Fibroblast of lung (primary cell): ENCODE results near the gene TENM3. TPM values are rescaled to one million over a fixed set of nuclear protein-coding genes. Genes with fewer than 3 reads are reported as not detected.

Experiments
- DNase-seq, 2 donors: peaks; one replicate each; pipeline versions ENCODE4 v3.0.0 to v3.0.0-alpha.2; 2010; ENCODE audit warnings: low read depth in 2 of 2
- H2AFZ ChIP-seq: 2 replicates; pipeline ENCODE4 v1.5.1; 2012; ENCODE audit warnings: low read length, control low read depth, inconsistent platforms
- H3K27ac ChIP-seq: 2 replicates; pipeline ENCODE4 v1.5.1; 2011; ENCODE audit warnings: low read length, control low read depth; ENCODE audit not compliant: insufficient read depth
- H3K27me3 ChIP-seq: 2 replicates; pipeline ENCODE4 v1.5.1; 2011; ENCODE audit warnings: mild to moderate bottlenecking, low read length; ENCODE audit not compliant: control insufficient read depth, insufficient read depth
- H3K36me3 ChIP-seq: 2 replicates; pipeline ENCODE4 v1.5.1; 2011; ENCODE audit warnings: low read length; ENCODE audit not compliant: control insufficient read depth, insufficient read depth
- H3K4me1 ChIP-seq: 2 replicates; pipeline ENCODE4 v1.5.1; 2011; ENCODE audit warnings: low read length; ENCODE audit not compliant: control insufficient read depth, insufficient read depth; ENCODE audit errors: extremely low read depth
- H3K4me2 ChIP-seq: 2 replicates; pipeline ENCODE4 v1.5.1; 2011; ENCODE audit warnings: low read length, control low read depth; ENCODE audit not compliant: insufficient read depth; ENCODE audit errors: extremely low read depth
- H3K4me3 ChIP-seq, 4 experiments: fragments of 200-600 bp in 1 of 4; sonication (generic) in 1 of 4; replicated peaks in 1 of 4; 2 replicates each; pipeline ENCODE4 v1.5.1; 2011 to 2016; ENCODE audit warnings: low read length in 4 of 4, low read depth in 3 of 4, mild to moderate bottlenecking in 3 of 4, control low read depth in 2 of 4, inconsistent platforms in 1 of 4, mixed read lengths in 1 of 4; ENCODE audit not compliant: insufficient read depth in 1 of 4; ENCODE audit errors: control extremely low read depth in 1 of 4
- H3K79me2 ChIP-seq: 2 replicates; pipeline ENCODE4 v1.5.1; 2012; ENCODE audit warnings: mild to moderate bottlenecking, low read length, inconsistent platforms; ENCODE audit not compliant: control insufficient read depth, insufficient read depth
- H3K9ac ChIP-seq: 2 replicates; pipeline ENCODE4 v1.5.1; 2011; ENCODE audit warnings: mild to moderate bottlenecking, low read length, control low read depth; ENCODE audit not compliant: insufficient read depth
- H3K9me3 ChIP-seq: 2 replicates; pipeline ENCODE4 v1.5.1; 2012; ENCODE audit warnings: low read depth, low read length; ENCODE audit not compliant: control insufficient read depth, insufficient read depth
- H4K20me1 ChIP-seq: 2 replicates; pipeline ENCODE4 v1.5.1; 2011; ENCODE audit warnings: low read length; ENCODE audit not compliant: control insufficient read depth, insufficient read depth; ENCODE audit errors: extremely low read depth
- EZH2 ChIP-seq: IDR thresholded peaks from 2 replicates; pipeline ENCODE4 v1.5.1; 2012; ENCODE audit warnings: low read length, control low read depth, mild to moderate bottlenecking; ENCODE audit errors: missing control alignments
- polyA plus RNA-seq, 2 donors: library from polyadenylated mRNA; depleted of rRNA in 1 of 2; stranded (reverse) in 1 of 2; unstranded in 1 of 2; fragments of >200 nt; gene quantifications; 2 replicates each; pipeline ENCODE4 v1.2.1, GENCODE V29; 2011 to 2012; ENCODE audit warnings: missing spikeins in 1 of 2
- total RNA-seq: library from RNA; depleted of rRNA; stranded (reverse); fragments of >200 nt; gene quantifications from 2 replicates; pipeline ENCODE4 v1.2.1, GENCODE V29; 2014
- TF ChIP-seq, protein P1 (sequence below), 2 donors: IDR thresholded peaks in 1 of 2; conservative IDR thresholded peaks in 1 of 2; 1 replicate in 1 of 2; 2 replicates in 1 of 2; pipeline ENCODE4 v1.5.1; 2011 to 2012; ENCODE audit warnings: low read length in 2 of 2, control low read depth in 1 of 2, inconsistent platforms in 1 of 2, low read depth in 1 of 2, mild to moderate bottlenecking in 1 of 2

The TENM3 gene
- total and polyA plus RNA-seq, 2 donors (not counting 1 experiment from before 2014, with no cell fraction given) = 2.7 to 3.6 TPM

GRCh38 chr4:182391111-182391684 lies 148.0 kb downstream of the TENM3 start:
- Histone ChIP-seq H3K79me2 (no peaks in the 10 kb centered on the region), H2AFZ (no peak overlapping the region), H4K20me1 (no peaks in the 10 kb centered on the region), H3K4me3 (no peak overlapping the region), H3K4me1 (no peaks in the 10 kb centered on the region), H3K27ac (no peak overlapping the region), H3K36me3 (no peaks in the 10 kb centered on the region), H3K27me3 (no peaks in the 10 kb centered on the region), H3K4me2 (no peak overlapping the region), H3K9ac (no peak overlapping the region), H3K9me3 (no peaks in the 10 kb centered on the region)
- TF ChIP-seq, protein P1, sequence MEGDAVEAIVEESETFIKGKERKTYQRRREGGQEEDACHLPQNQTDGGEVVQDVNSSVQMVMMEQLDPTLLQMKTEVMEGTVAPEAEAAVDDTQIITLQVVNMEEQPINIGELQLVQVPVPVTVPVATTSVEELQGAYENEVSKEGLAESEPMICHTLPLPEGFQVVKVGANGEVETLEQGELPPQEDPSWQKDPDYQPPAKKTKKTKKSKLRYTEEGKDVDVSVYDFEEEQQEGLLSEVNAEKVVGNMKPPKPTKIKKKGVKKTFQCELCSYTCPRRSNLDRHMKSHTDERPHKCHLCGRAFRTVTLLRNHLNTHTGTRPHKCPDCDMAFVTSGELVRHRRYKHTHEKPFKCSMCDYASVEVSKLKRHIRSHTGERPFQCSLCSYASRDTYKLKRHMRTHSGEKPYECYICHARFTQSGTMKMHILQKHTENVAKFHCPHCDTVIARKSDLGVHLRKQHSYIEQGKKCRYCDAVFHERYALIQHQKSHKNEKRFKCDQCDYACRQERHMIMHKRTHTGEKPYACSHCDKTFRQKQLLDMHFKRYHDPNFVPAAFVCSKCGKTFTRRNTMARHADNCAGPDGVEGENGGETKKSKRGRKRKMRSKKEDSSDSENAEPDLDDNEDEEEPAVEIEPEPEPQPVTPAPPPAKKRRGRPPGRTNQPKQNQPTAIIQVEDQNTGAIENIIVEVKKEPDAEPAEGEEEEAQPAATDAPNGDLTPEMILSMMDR (conservative IDR thresholded peaks at IDR 0.05 in 1 of 2, IDR thresholded peaks at IDR 0.05 in 1 of 2; ENCODE audit: low read depth in 1 of 2, low read length in 2 of 2) = no peak
- TF ChIP-seq EZH2 = no peak
- DNase-seq = no peak

- TF ChIP-seq, protein P1 (conservative IDR thresholded peaks at IDR 0.05 in 1 of 2, IDR thresholded peaks at IDR 0.05 in 1 of 2; ENCODE audit: low read depth in 1 of 2, low read length in 2 of 2) = no peak
- TF ChIP-seq EZH2 = no peak
- Histone ChIP-seq H3K27ac (no peak overlapping the region), H3K9ac (no peak overlapping the region), H3K79me2 (no peaks in the 10 kb centered on the region), H3K36me3 (no peaks in the 10 kb centered on the region), H3K4me2 (no peak overlapping the region), H4K20me1 (no peaks in the 10 kb centered on the region), H3K4me1 (no peaks in the 10 kb centered on the region), H3K9me3 (no peaks in the 10 kb centered on the region), H2AFZ (no peak overlapping the region), H3K4me3 (no peak overlapping the region), H3K27me3 (no peaks in the 10 kb centered on the region)
- DNase-seq = no peak
Measured at GRCh38 chr4:182394181-182394580, 151.0 kb downstream of the TENM3 start.

GRCh38 chr4:182400081-182400480 lies 156.9 kb downstream of the TENM3 start:
- H3K4me3 ChIP-seq = no peak overlapping the region
- H2AFZ ChIP-seq = no peak overlapping the region
- no peaks in the 10 kb centered on the region for H3K36me3 ChIP-seq
- TF ChIP-seq, protein P1 (conservative IDR thresholded peaks at IDR 0.05 in 1 of 2, IDR thresholded peaks at IDR 0.05 in 1 of 2; ENCODE audit: low read depth in 1 of 2, low read length in 2 of 2) = no peak
- TF ChIP-seq EZH2 = no peak
- H3K27ac ChIP-seq = no peak overlapping the region
- H3K9me3 ChIP-seq = no peaks in the 10 kb centered on the region
- H3K79me2 ChIP-seq = no peaks in the 10 kb centered on the region
- DNase-seq = no peak
- no peak overlapping the region for H3K4me2 ChIP-seq
- H3K27me3 ChIP-seq = no peaks in the 10 kb centered on the region
- H4K20me1 ChIP-seq = no peaks in the 10 kb centered on the region
- H3K4me1 ChIP-seq = no peaks in the 10 kb centered on the region
- H3K9ac ChIP-seq = no peak overlapping the region
